Upper lobe of left lung (tissue), 6 donors: ENCODE results near the gene BMI1. TPM values are rescaled to one million over a fixed set of nuclear protein-coding genes. Genes with fewer than 3 reads are reported as not detected.

ENCODE experiments used
- ATAC-seq, 2 donors: fragments of 200-7000 bp; cut with Tn5 transposase; one replicate each; pipeline ENCODE4 v1.9.1; 2022; ENCODE audit warnings: mild to moderate bottlenecking in 2 of 2, moderate library complexity in 2 of 2; ENCODE audit not compliant: low FRiP score in 2 of 2
- DNase-seq, 2 donors: peaks; one replicate each; pipeline ENCODE4 v3.0.0-alpha.2; 2019 to 2020
- H3K27ac ChIP-seq, 4 donors: fragments of 200-600 bp; sonication (generic); one replicate each; pipeline ENCODE4 v1.5.1; 2016 to 2019
- H3K27me3 ChIP-seq, 4 donors: fragments of 200-600 bp; sonication (generic); one replicate each; pipeline ENCODE4 v1.5.1; 2017 to 2019
- H3K36me3 ChIP-seq, 4 donors: fragments of 200-600 bp; sonication (generic); one replicate each; pipeline ENCODE4 v1.5.1; 2016 to 2019
- H3K4me1 ChIP-seq, 4 donors: fragments of 200-600 bp; sonication (generic); one replicate each; pipeline ENCODE4 v1.5.1; 2018 to 2019
- H3K4me3 ChIP-seq, 4 donors: fragments of 200-600 bp; sonication (generic); one replicate each; pipeline ENCODE4 v1.5.1; 2017 to 2019; ENCODE audit warnings: mild to moderate bottlenecking in 2 of 4, moderate library complexity in 1 of 4
- H3K9me3 ChIP-seq, 4 donors: fragments of 200-600 bp; sonication (generic); one replicate each; pipeline ENCODE4 v1.5.1; 2018 to 2019
- CTCF ChIP-seq, 6 experiments: fragments of 450-650 bp in 4 of 6; fragments of 200-600 bp in 2 of 6; sonication (generic) in 2 of 6; IDR thresholded peaks; one replicate each; pipeline ENCODE4 v1.5.1; 2016 to 2019; ENCODE audit warnings: antibody characterized with exemption in 6 of 6
- EP300 ChIP-seq, 4 donors: sonication (generic); formaldehyde crosslinking; IDR thresholded peaks; one replicate each; pipeline ENCODE4 v1.5.1; 2017; ENCODE audit warnings: antibody characterized with exemption in 4 of 4, control low read depth in 2 of 4
- POLR2A ChIP-seq, 4 donors: fragments of 450-650 bp; IDR thresholded peaks; one replicate each; pipeline ENCODE4 v1.5.1; 2016 to 2017; ENCODE audit warnings: antibody characterized with exemption in 4 of 4, mild to moderate bottlenecking in 2 of 4
- POLR2AphosphoS5 ChIP-seq, 2 donors: sonication (generic); formaldehyde crosslinking; IDR thresholded peaks; one replicate each; pipeline ENCODE4 v1.5.1; 2017; ENCODE audit warnings: antibody characterized with exemption in 2 of 2
- WGBS, 2 donors: methylation state at CpG; one replicate each; pipeline ENCODE4 v1.1.5; 2017 to 2018; 5-methylcytosine and 5-hydroxymethylcytosine counted together
- small RNA-seq, 4 donors: library from RNA; depleted of rRNA; stranded (forward); fragments of <200 nt; gene quantifications; one replicate each; pipeline ENCODE3, GENCODE V24; 2016
- total RNA-seq, 6 donors: library from RNA; depleted of rRNA in 4 of 6; stranded (reverse); fragments of >200 nt in 4 of 6; gene quantifications; one replicate each; pipeline versions ENCODE4 v1.1.0 to v1.2.1, GENCODE V29; 2016 to 2021
- donor health status: DM: no; HTN: no; CAD: no; lungs with moderate emphysema.
- donor health status: DM: no; HTN: yes; CAD: no; lungs with severe emphysema.

BMI1 gene
- total RNA-seq, 6 donors from 2014 or later: 13.0 to 73.3 (median 41.5) TPM

GRCh38 chr10:22372917-22373316 is 52.0 kb downstream of the BMI1 start:
- TF ChIP-seq POLR2A (IDR thresholded peaks at IDR 0.05) (no peak), EP300 (IDR thresholded peaks at IDR 0.05) (no peak), CTCF (IDR thresholded peaks at IDR 0.05) (no peak), POLR2AphosphoS5 (IDR thresholded peaks at IDR 0.05) (no peak)
- H3K4me3 ChIP-seq: no peak overlapping the region
- H3K9me3 ChIP-seq: no peaks in the 10 kb centered on the region
- DNase-seq (no peak), ATAC-seq (no peak)
- H3K36me3 ChIP-seq: no peaks in the 10 kb centered on the region
- WGBS, 2 donors: 74 to 80% methylated on average over 9 of the region's 9 CpGs
- H3K27me3 ChIP-seq: no peaks in the 10 kb centered on the region
- no peaks in the 10 kb centered on the region for H3K4me1 ChIP-seq
- no peak overlapping the region for H3K27ac ChIP-seq

GRCh38 chr10:22374489-22375126 is 53.7 kb downstream of the BMI1 start:
- TF ChIP-seq CTCF (IDR thresholded peaks at IDR 0.05) (no peak), POLR2AphosphoS5 (IDR thresholded peaks at IDR 0.05) (no peak)
- 65 to 68% methylated on average over 3 of the region's 3 CpGs for WGBS, 2 donors

GRCh38 chr10:22379059-22379458 is 58.2 kb downstream of the BMI1 start:
- Histone ChIP-seq H3K4me1 (no peaks in the 10 kb centered on the region), H3K36me3 (no peaks in the 10 kb centered on the region), H3K4me3 (no peak overlapping the region), H3K9me3 (no peaks in the 10 kb centered on the region), H3K27ac (no peak overlapping the region), H3K27me3 (no peaks in the 10 kb centered on the region)
- DNase-seq: no peak
- WGBS, 2 donors: 80 to 84% methylated on average over 3 of the region's 3 CpGs
- ATAC-seq: no peak
- TF ChIP-seq POLR2A (IDR thresholded peaks at IDR 0.05) (no peak), POLR2AphosphoS5 (IDR thresholded peaks at IDR 0.05) (no peak), CTCF (IDR thresholded peaks at IDR 0.05) (no peak), EP300 (IDR thresholded peaks at IDR 0.05) (no peak)

More at GRCh38 chr10:22374489-22375126, 53.7 kb downstream of the BMI1 start:
- no peak for DNase-seq
- ATAC-seq: no peak
- no peaks in the 10 kb centered on the region for H3K9me3 ChIP-seq
- H3K27ac ChIP-seq: no peak overlapping the region
- H3K27me3 ChIP-seq: no peaks in the 10 kb centered on the region
- no peak overlapping the region for H3K4me3 ChIP-seq
- no peaks in the 10 kb centered on the region for H3K4me1 ChIP-seq
- no peaks in the 10 kb centered on the region for H3K36me3 ChIP-seq

Small RNA genes lying within 50 kb of the gene (small RNA-seq; reads per million reads assigned to genes)
- gene AL158211.3: 0 to 0.55 (median 0.06) reads per million in 4 donors

Other genes with a start within 250 kb of the BMI1 start
- gene EBLN1, start 103.1 kb upstream of the BMI1 start, total RNA-seq: not detected
- 100 to 1,000 TPM in 1 of 6 donors, 10 to 100 TPM in 5; 11.0 to 312 (median 39.6) TPM for gene COMMD3, start 4.7 kb upstream of the BMI1 start, total RNA-seq
- gene SPAG6, start 24.4 kb downstream of the BMI1 start, total RNA-seq: 10 to 100 TPM in 2 of 6 donors, 1 to 10 TPM in 3, under 1 TPM in 1; 0.74 to 44.1 (median 8.7) TPM